GM19025 (cell line): ENCODE results near the gene CYP2R1.

Source experiments
- ATAC-seq: cut with Tn5 transposase; IDR thresholded peaks from one replicate; pipeline ENCODE4 v1.9.1; 2021; ENCODE audit warnings: mild to moderate bottlenecking, low read depth, moderate library complexity; ENCODE audit not compliant: unreplicated experiment

The CYP2R1 gene

GRCh38 chr11:14892036-14892556 is at the start of gene CYP2R1:
Gene CYP2R1 (minus strand): TSS chr11:14892231. CDS start chr11:14892205, 26 bp downstream.
- peak; percentile 94 for ATAC-seq

- no peak for ATAC-seq
Measured at GRCh38 chr11:14938936-14939335, 46.9 kb upstream of the CYP2R1 start.

GRCh38 chr11:14934641-14935351 is 42.8 kb upstream of the CYP2R1 start:
- no peak for ATAC-seq

GRCh38 chr11:14932447-14932846 is 40.4 kb upstream of the CYP2R1 start:
- ATAC-seq: no peak

GRCh38 chr11:14930369-14930768 is 38.3 kb upstream of the CYP2R1 start:
- ATAC-seq: no peak

- no peak for ATAC-seq
Measured at GRCh38 chr11:14927146-14927545, 35.1 kb upstream of the CYP2R1 start.

GRCh38 chr11:14924318-14924717 is 32.3 kb upstream of the CYP2R1 start:
- no peak for ATAC-seq

- ATAC-seq: no peak
Measured at GRCh38 chr11:14916403-14916802, 24.4 kb upstream of the CYP2R1 start.

GRCh38 chr11:14914536-14914935 is 22.5 kb upstream of the CYP2R1 start:
- no peak for ATAC-seq

- no peak for ATAC-seq
Measured at GRCh38 chr11:14908214-14908880, 16.3 kb upstream of the CYP2R1 start.

GRCh38 chr11:14907411-14908213 is 15.6 kb upstream of the CYP2R1 start:
- ATAC-seq: peak; percentile 46

- ATAC-seq: no peak
Measured at GRCh38 chr11:14906993-14907392, 15.0 kb upstream of the CYP2R1 start.

- no peak for ATAC-seq
Measured at GRCh38 chr11:14906578-14906977, 14.5 kb upstream of the CYP2R1 start.

GRCh38 chr11:14905104-14906033 is 13.3 kb upstream of the CYP2R1 start:
- peak; percentile 63 for ATAC-seq

- ATAC-seq: peak; percentile 37
Measured at GRCh38 chr11:14904745-14905103, 12.7 kb upstream of the CYP2R1 start.

GRCh38 chr11:14902650-14903350 is 10.8 kb upstream of the CYP2R1 start:
- ATAC-seq: no peak

GRCh38 chr11:14898906-14899305 is 6.9 kb upstream of the CYP2R1 start:
- no peak for ATAC-seq

GRCh38 chr11:14898355-14898754 is 6.3 kb upstream of the CYP2R1 start:
- ATAC-seq: no peak
